Measurements from ENCODE around the gene PEAR1.

GRCh38 chr1:156905176-156905575 lies 11.7 kb downstream of the PEAR1 start:
- TF ChIP-seq CTCF (conservative IDR thresholded peaks at IDR 0.05; ENCODE audit: low read depth, low read length) (no peak), EZH2phosphoT487 (IDR thresholded peaks at IDR 0.05; ENCODE audit: borderline replicate concordance, low read length) (no peak)
